Skin epidermis (tissue), 12 donors: ENCODE results near the gene SPOCK3.
"Not testable (repeated sequence)": the region's sequence is repeated elsewhere in the genome, so short reads cannot be mapped to it uniquely, and the experiment has no call there.

Experiments
- H3K27ac ChIP-seq, 21 experiments: fragments of 200-600 bp; sonication (generic) in 11 of 21; one replicate each; pipeline ENCODE4 v1.5.0; 2020; ENCODE audit warnings: mild to moderate bottlenecking in 3 of 21, inconsistent platforms in 2 of 21, moderate library complexity in 2 of 21
- H3K4me3 ChIP-seq, 7 experiments: fragments of 200-600 bp; sonication (generic) in 2 of 7; one replicate each; pipeline ENCODE4 v1.5.0; 2020; ENCODE audit warnings: inconsistent platforms in 2 of 7, mild to moderate bottlenecking in 2 of 7, moderate library complexity in 1 of 7

Gene SPOCK3

GRCh38 chr4:166724369-166724768 is 509.9 kb downstream of the SPOCK3 start:
- Histone ChIP-seq H3K27ac (no peak overlapping the region), H3K4me3 (no peak overlapping the region)

- Histone ChIP-seq H3K4me3 (no peak overlapping the region), H3K27ac (no peak overlapping the region)
These were observed 510.7 kb downstream of the SPOCK3 start for GRCh38 chr4:166723532-166724140.

GRCh38 chr4:166715748-166716713 is 518.3 kb downstream of the SPOCK3 start:
- not testable (repeated sequence) for H3K27ac ChIP-seq

GRCh38 chr4:166700592-166700991 is 533.7 kb downstream of the SPOCK3 start:
- H3K4me3 ChIP-seq, result no peak overlapping the region
- no peak overlapping the region for H3K27ac ChIP-seq

More at GRCh38 chr4:166715748-166716713, 518.3 kb downstream of the SPOCK3 start:
- H3K4me3 ChIP-seq, result not testable (repeated sequence)

- no peak overlapping the region for H3K27ac ChIP-seq
- H3K4me3 ChIP-seq, result no peak overlapping the region
These were observed 545.5 kb downstream of the SPOCK3 start for GRCh38 chr4:166688835-166689234.

GRCh38 chr4:166687828-166688227 is 546.5 kb downstream of the SPOCK3 start:
- no peak overlapping the region for H3K4me3 ChIP-seq
- H3K27ac ChIP-seq, result no peak overlapping the region
